NCI-H524 (cell line): ENCODE measurements around the gene SRSF3.
A peak's percentile ranks its signal among the peaks of the same experiment; 100 is the strongest.
"Not testable (repeated sequence)": the region's sequence is repeated elsewhere in the genome, so short reads cannot be mapped to it uniquely, and the experiment has no call there.

ENCODE experiments used
- DNase-seq, 2 experiments: peaks; one replicate each; lab custom pipeline; 2025; lab: John Stamatoyannopoulos, UW

Gene SRSF3

DNA sequence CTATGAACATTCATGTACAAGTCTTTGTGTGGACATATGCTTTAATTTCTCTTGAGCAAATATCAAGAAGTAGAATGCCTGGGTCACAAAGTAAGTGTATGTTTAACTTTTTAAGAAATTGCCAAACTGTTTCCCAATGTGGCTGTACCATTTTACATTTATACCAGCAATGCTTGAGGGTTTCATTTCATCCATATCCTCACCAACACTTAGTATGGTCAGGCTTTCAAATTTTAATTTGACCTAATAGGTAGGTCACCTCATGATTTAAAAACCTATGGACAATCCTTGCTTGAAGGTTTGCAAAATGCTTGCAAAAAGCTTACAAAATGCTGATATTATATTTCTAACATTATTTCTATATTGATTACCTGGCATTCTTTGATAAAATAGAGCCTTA, 19.5 kb upstream of the SRSF3 start:
- no peak for DNase-seq

DNA sequence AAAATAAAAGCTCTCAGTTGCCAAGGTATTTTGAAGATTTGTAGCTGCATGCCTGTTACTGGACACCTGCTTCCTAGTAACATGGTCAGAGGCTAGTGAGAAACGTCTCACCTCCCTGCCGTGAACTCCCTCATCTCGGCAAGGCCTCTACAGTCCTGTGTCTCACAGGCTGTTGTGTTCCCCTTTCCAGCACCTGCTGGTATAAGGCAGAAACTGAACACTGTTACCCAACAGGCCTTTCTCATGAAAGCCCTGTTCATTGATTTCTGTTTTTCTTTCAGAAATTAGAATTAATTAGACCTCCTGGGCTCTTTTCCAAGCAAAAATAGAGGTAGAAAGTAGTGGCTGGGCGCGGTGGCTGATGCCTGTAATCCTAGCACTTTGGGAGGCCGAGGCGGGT, 17.6 kb upstream of the SRSF3 start:
- no peak for DNase-seq

DNA sequence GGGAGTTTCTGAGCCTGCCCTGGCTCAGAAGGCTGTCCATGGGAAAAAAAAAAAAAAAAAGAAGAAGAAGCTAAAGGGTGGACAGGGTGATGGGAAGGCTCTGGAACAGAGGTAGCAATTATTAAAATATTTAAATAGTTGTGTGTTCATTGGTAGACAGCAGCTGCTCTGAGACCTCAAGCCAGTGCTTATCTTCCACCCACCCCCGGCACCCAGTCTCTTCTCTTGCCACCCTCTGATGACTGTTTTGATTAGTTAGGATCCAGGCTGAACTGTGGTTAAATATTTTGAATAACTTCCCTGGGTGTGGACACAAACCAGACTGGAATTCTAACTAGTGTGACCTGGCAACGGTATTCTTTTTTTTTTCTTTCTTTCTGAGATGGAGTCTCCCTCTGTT, 16.9 kb upstream of the SRSF3 start:
- no peak for DNase-seq

DNA sequence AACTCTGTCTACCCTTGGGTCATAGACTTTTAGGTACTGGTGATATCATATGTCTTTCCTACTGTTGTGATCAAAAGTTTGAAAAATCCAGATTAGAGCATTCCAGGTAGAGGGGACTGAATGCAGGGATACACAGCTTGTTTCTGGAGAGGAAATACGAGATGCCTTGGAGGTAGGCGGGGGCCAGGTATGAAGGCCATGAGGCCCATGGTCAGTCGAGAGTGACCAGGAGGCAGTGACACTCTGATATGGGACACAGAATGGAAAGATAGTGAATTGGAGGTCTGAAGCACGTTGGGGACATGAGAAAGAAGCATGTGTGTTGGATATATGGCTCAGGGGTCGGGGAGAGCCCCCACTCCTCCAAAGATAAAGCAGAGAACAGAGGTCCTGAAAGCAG, 16.1 kb upstream of the SRSF3 start:
- no peak for DNase-seq

DNA sequence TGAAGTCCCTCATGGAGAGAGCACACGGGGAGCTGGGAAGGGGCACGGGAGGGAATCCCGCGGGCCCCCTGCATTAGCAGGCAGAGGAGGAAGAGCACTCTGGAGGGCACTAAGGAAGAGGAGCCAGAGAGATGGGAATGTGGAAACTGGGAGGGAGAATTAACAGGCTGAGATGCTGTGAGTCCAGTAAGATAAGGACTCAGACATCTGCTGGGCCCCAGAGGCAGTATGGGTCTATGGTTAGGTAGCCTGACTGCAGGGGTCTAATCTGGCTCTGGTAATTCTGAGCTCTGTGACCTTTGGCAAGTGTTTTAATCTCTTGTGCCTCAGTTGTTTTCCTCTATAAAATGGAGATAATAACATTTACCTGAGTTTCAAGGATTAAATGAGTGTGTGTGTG, 15.7 kb upstream of the SRSF3 start:
- no peak for DNase-seq

DNA sequence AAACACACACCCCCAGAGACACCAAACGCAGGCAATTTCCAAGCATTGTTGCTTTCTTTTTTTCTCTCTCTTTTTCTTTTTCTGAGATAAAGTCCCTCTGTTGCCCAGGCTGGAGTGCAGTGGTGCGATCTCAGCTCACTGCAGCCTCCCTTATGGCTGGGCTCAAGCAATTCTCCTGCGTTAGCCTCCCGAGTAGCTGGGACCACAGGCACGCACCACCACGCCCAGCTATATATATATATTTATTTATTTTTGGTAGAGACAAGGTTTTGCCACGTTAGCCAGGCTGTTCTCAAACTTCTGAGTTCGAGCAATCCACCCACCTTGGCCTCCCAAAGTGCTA, 14.0 kb upstream of the SRSF3 start:
- no peak for DNase-seq

DNA sequence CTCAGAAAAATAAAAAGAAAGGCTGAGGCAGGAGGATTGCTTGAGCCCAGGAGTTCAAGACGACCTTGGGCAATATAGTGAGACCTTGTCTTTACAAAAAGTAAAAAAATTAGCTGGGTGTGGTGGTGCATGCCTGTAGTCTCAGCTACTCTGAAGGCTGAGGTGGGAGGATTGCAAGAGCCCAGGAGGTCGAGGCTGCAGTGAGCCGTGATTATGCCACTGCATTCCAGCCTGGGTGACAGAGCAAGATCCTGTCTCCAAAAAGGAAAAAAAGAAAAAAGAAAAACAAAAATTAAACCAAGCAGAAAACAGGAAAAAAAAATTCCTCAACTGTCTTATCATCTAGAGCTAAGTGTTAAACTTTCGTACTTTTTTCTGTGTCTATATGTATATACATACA, 12.4 kb upstream of the SRSF3 start:
- no peak for DNase-seq

DNA sequence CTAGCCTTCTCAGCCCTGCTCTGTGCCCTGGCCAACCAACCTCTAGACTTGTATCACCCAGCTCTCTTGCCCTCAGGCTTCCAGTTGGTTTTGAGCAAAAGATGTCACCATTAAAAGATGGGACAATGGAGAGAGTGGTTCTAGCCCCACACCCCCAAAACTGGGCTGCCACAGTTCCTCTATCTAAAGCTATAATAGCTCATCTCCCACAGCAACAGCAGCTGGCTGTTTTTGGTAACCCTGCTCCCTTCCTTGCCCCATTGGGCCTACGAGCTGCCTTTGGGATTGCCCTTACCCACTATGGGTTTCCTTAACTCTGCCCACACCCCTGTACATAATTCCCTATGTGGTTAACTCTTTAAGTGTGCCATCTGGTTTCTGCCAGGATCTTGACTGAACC, 7.6 kb upstream of the SRSF3 start:
- DNase-seq, result peak in 1 of 2 experiments; percentile 14

DNA sequence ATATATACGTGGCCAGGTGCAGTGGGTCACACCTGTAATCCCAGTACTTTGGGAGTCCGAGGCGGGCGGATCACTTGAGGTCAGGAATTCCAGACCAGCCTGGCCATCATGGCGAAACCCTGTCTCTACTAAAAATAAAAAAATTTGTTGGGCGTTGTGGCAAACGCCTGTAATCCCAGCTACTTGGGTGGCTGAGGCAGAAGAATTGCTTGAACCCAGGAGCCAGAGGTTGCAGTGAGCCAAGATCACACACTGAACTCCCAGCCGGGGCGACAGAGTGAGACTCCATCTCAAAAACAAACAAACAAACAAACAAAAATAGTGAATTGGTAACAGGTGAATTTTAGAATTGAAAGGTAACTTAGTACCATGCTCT, 5.1 kb upstream of the SRSF3 start:
- DNase-seq, result not testable (repeated sequence)

DNA sequence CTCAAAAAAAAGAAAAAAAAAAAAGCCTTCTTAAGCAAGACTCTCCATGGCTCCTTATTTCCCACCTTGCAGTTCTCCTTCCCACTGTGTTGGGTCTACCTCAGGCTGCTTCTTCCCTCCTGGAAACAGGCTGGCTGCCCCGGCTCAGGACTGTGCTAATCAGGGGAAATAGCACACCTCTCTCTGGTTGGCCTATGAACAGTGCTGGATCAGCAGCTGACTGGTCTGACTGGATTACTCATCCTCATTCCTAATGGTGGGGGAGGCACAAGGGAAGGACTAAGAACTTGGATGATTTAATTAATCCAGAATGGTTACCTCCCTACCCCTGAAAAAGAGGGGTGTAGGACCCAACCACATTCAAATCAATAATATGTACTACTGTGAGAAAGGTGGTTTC, 3.9 kb upstream of the SRSF3 start:
- no peak for DNase-seq

DNA sequence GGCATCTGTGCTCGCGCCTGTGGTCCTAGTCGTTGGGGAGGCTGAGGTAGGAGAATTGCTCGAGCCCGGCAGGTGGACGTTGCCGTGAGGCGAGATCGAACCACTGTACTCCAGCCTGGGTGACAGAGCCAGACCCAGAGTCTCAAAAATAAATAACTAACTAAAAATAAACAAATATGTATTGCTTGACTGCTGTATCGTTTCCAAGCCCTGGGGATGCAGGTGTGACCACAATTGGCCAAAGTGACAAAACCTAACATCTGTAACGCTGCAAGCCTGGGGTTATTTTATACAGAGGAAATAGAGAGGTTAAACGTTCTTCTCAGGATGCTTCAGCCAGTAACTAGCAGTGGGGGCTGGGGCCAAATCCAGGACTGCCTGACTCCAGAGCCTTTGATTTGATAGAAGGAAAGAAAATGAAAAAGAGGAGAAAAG, 1.9 kb upstream of the SRSF3 start:
- no peak for DNase-seq

DNA sequence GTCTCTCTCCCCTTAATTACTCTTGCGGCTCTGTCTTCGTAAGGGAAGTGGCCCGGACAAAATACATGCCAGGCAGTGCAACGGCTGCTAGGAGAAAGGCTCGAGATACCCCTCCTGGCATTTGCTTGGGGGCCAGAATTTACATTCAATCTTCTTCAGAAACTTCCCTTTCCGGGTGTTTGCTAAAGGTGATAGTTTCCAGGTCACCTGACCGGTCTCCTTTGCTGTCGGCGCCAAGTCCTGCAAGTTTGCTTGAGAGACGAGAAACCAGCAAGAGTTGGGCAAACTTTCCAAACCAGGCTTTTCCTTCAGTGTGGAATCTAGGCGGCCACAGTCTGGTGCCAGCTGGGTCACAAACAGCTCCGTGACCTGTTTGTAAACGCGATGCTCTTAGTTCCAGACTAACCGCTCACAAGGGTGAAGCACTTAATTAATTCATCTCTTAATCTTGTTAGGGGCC, 563 bp upstream of the SRSF3 start:
- peak; percentile 70 to 74 for DNase-seq

DNA sequence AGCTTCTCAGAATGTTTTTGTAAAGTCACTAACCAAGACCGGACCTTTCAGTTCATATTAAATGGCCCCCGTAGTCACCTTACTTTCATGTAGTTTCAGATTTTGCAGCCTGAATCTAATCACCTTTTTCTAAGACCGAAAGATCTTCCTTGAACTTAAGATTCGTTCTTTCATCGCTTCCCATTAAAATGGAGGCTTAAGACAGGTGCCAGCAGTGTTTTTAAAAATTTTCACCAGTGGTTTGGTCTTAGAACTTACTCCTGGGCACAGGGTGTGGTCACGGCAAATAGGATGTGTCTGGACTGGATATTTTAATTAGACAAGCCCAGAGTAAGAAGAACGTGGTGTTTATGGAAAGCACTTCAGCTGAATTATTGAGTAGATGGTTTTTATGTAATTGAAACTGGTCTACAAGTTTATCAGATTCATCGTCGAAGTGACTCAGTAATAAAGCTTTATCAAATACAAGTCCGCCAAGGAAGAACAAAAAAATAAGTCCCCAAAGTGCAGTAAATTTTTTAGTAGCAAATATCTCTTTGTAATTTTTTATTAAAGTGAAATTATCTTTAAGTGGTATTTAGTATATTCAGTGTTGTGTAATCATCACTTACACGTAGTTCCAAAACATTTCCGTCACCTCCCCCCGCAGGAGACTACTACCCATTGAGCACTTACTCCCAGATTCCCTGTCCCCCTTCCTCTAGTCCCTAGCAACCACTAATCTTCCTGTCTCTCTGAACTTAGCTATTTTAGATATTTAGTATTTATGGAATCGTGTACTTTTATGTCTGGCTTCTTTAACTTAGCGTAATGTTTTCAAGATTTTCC, 868 bp downstream of the SRSF3 start:
- peak; percentile 28 to 41 for DNase-seq

DNA sequence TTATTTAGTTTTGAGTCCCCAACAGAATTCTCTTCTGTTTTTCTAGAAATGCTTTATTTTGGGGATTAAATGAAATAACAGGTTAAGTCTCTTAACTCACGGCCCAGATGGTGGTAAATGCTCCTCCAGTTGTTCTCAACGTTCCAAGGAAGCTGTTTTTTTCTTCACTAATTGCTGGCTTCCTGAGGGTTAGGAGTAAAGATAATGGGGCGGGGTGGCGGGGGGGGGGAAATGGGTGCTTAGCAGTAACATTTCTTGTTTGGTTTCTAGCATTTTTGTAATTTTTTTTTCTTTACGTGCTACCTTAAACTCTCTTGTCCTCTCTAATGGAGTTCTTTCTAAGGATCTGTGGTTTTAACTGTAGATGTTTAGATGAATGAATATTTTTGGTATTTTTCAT, 2.2 kb downstream of the SRSF3 start:
- DNase-seq, result peak; percentile 28 to 54

DNA sequence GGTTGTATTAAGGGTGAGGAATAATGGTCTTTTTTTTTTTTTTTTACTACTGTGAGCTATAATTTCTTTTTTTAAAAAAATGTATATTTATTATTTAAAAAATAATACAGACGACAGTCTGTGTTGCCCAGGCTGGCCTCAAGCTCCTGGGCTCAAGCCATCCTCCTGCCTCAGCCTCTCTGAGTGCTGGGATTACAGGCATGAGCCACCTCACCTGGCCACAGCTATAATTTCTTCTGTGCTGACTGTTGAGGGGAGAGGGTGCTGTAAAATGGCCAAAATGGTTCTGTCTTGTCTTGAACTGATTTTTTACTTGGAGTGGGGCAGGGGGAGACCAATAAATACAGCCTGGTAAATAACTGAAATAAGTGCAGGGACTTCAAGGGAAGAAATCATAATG, 3.6 kb downstream of the SRSF3 start:
- no peak for DNase-seq

DNA sequence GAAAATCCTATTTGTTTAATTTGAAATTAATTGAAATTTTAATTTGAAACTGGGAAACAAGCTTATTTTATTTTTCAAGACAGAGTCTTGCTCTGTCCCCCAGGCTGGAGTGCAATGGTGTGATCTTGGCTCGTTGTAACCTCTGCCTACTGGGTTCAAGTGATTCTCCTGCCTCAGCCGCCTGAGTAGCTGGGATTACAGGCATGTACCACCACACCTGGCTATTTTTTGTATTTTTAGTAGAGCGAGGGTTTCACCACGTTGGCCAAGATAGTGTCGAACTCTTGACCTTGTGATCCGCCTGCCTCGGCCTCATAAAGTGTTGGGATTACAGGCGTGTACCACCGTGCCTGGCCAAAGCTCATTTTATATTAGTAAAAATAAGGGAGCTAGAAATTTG, 4.2 kb downstream of the SRSF3 start:
- DNase-seq, result no peak

DNA sequence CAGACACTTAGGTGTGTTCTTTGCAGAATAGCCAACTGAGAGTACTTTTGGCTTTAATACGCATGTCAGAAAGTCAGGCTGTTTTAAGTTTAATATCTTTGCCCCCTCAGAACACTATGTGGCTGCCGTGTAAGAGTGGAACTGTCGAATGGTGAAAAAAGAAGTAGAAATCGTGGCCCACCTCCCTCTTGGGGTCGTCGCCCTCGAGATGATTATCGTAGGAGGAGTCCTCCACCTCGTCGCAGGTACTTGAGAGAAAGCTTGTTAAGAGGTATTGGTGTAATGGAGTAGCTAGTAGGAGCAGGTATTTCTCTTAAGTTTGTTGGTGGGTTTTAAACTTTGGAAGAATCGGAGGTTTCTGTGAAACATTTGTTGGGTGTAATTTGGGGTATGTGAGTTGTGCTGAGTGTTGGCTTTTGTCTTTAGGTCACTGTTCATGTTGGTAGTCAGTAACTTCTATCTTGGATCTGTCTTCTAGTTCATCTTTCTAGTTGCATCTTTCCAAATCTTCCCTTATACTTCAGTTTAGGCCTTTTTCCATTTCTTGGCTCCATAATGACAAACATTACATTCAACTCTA, 4.7 kb downstream of the SRSF3 start:
- no peak for DNase-seq

DNA sequence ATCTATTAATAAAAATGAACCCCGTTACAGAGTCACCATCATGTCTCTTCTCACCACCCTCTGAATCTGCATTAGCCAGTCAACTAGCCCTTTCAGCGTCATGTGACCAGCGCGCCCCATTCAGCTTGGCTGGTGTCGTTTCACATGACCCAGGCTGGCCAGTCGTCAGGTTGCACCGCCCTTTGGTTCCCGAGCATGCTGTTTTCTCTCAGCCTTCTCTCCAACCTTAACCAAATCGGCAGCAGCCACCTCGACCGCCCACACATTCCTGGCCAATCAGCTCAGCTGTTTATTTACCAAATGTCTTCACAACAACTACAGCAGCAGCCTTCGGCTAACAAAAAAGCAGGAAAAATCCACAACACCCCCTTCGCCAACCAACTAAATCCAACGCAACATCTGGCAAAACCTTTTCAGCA, 5.6 kb downstream of the SRSF3 start:
- no peak for DNase-seq

DNA sequence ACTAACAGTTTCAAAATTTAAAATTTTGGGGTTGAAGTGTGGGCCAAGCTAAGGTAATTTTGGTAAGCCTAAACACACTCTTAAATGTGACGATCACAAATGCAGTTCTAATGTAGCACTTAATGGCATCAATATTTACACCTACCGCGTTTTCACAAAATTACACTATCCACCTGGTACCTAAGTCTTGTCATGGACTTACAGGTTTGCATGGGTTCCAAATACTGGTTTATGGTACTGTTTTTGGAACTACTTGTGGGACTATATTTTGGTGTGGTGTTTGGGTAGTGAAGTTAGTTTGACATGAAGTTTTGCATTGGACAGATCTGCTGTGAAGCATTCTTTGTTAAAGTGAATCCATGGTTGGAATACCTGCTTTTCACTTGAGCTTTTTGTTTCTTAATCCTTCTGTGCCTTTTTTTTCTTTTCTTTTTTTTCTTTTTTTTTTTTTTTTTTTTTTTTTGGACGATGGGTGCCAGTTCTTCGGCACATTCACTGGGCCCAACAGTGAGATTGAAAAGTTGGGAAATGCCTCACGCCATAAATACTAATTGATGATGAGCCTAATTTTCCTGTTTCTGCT, 6.5 kb downstream of the SRSF3 start:
- no peak for DNase-seq

DNA sequence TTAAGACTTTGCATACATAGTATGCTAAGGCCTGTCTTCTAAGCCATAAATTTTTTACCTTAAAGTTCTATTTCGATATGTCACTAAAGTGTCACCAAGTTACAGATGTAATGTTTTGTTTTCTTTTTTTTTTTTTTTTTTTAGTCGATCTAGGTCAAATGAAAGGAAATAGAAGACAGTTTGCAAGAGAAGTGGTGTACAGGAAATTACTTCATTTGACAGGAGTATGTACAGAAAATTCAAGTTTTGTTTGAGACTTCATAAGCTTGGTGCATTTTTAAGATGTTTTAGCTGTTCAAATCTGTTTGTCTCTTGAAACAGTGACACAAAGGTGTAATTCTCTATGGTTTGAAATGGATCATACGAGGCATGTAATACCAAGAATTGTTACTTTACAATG, 7.7 kb downstream of the SRSF3 start:
- DNase-seq, result not testable (repeated sequence)

DNA sequence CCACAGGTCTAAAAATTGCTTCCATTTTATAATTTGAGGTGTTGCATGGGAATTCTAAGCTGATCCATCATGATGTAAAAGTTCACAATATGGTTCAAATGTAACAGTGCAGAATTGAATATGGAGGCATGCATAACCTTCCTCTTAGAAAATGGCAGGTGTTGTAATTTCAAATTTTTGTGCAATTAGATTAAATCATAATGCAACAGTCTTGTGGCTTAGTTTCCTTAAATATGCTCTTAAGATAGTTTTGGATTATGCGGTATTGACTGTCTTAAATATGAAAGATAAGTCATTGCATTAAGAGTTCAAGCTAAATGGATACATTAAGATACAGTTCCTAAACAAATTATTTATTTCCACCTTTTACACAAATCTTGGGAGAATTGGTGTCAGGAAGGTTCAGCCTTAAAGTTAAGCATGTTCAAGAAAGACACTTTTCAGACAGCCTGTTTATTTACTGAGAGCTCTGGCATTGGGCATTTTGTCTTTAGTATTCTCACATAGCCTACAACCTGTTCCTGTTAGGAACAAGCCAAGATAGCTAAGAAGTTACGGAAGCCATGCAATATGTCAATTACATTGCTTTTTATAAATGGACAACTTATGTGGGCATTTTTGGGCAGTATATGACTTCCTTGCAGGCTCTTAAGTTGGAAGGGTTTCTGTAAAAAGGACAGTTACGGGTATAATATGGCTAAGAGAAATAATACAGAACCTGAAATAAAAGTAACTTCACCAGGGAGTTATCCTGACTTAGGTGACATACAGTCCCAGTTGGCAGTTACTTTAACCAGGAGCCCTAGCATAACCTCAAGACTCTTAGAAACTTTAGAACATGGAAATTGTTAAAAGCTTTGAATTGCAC, 9.3 kb downstream of the SRSF3 start:
- no peak for DNase-seq
